ENCODE data around the gene PTPRD. TPM values are rescaled to one million over a fixed set of nuclear protein-coding genes. Genes with fewer than 3 reads are reported as not detected.

The PTPRD gene
- total and polyA plus RNA-seq, 9 of the 15 experiments (the other 6 are each of a cell fraction or from before 2014, with no cell fraction given) = 0.11 TPM; not detected in 8

DNA sequence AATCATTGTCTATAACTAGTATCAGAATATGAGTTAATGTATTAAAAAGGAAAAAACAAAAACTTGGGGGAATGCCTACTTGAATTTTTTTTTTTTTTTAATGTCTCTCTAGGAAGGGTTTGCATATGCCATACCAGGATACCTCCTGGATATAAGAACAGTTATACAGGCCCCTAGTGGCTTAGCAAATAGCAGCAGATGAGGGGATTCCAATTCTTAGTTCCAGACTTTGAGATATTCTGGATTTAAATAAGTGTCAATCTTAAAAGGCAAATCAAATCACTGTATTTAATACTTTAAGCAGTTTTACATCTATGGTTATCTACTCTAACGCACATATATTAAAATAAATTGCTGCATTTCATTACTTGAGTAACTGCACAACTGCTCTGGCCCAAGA is 1757.8 kb downstream of the PTPRD start:
- intact Hi-C loops (cut with micrococcal nuclease) = no loop called here
- Histone ChIP-seq H3K27me3 (ENCODE audit: control insufficient read depth in 2 of 2, insufficient read depth in 2 of 2, low read length in 2 of 2) (no peaks in the 10 kb centered on the region), H3K4me2 (ENCODE audit: insufficient read depth, low read length) (no peak overlapping the region), H3K27ac (ENCODE audit: extremely low read depth, low read depth, low read length) (no peak overlapping the region), H4K20me1 (replicated peaks; ENCODE audit: control insufficient read depth, insufficient read depth, low read length) (no peaks in the 10 kb centered on the region), H3K4me1 (replicated peaks in 1 of 2; ENCODE audit: control insufficient read depth in 2 of 2, insufficient read depth in 2 of 2, low read length in 2 of 2) (no peaks in the 10 kb centered on the region), H3K9me3 (replicated peaks; ENCODE audit: control insufficient read depth, insufficient read depth, low read depth, low read length) (no peaks in the 10 kb centered on the region), H3K4me3 (no peak overlapping the region), H2AFZ (ENCODE audit: low read depth, low read length) (no peak overlapping the region), H3K79me2 (ENCODE audit: control insufficient read depth, insufficient read depth, low read length) (no peaks in the 10 kb centered on the region), H3K9me1 (ENCODE audit: control insufficient read depth, insufficient read depth, low read length) (no peaks in the 10 kb centered on the region), H3K36me3 (ENCODE audit: control insufficient read depth, insufficient read depth, low read length) (no peaks in the 10 kb centered on the region), H3K9ac (ENCODE audit: insufficient read depth in 1 of 2, low read depth in 2 of 2, low read length in 2 of 2) (no peak overlapping the region)
- WGBS (ENCODE audit: insufficient coverage, low coverage, missing lambda C conversion rate) = 0% methylated on average over 1 of the region's 1 CpG
- no TSS peak for BruUV-seq (replicated peaks)
- in situ Hi-C loops (cut with MboI) = no loop called here
- DNase-seq (ENCODE audit: extremely low read depth in 1 of 4, low spot score in 3 of 4) (no peak), ATAC-seq (no peak), FAIRE-seq (no peak)
- ChIA-PET CTCF (ENCODE audit: low intra/inter-chr PET ratio) (no interaction called here), POLR2A (no interaction called here)
- no peak for TF ChIP-seq FUS (optimal IDR thresholded peaks at IDR 0.05; ENCODE audit: low read depth, low read length)
- TF ChIP-seq, protein P1, sequence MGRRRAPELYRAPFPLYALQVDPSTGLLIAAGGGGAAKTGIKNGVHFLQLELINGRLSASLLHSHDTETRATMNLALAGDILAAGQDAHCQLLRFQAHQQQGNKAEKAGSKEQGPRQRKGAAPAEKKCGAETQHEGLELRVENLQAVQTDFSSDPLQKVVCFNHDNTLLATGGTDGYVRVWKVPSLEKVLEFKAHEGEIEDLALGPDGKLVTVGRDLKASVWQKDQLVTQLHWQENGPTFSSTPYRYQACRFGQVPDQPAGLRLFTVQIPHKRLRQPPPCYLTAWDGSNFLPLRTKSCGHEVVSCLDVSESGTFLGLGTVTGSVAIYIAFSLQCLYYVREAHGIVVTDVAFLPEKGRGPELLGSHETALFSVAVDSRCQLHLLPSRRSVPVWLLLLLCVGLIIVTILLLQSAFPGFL (CRISPR knock-in tag; IDR thresholded peaks at IDR 0.05) = no peak
- TF ChIP-seq ZNF311 (CRISPR knock-in tag; IDR thresholded peaks at IDR 0.05) = no peak
- no peak for TF ChIP-seq ARHGAP35 (IDR thresholded peaks at IDR 0.05; ENCODE audit: partially characterized antibody)
- TF ChIP-seq TBP (optimal IDR thresholded peaks at IDR 0.05; ENCODE audit: low read depth, low read length) = no peak
- TF ChIP-seq CXXC5 (CRISPR knock-in tag; IDR thresholded peaks at IDR 0.05) = no peak
- TF ChIP-seq, protein P2, sequence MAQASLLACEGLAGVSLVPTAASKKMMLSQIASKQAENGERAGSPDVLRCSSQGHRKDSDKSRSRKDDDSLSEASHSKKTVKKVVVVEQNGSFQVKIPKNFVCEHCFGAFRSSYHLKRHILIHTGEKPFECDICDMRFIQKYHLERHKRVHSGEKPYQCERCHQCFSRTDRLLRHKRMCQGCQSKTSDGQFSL (CRISPR knock-in tag; IDR thresholded peaks at IDR 0.05) = no peak
- TF ChIP-seq, protein P2 (tag; IDR thresholded peaks at IDR 0.05) = no peak
- TF ChIP-seq TCF7L2 (IDR thresholded peaks at IDR 0.05; ENCODE audit: low read depth, low read length) = no peak
- no peak for TF ChIP-seq STAT5A (IDR thresholded peaks at IDR 0.05; ENCODE audit: borderline replicate concordance, low read length)
- TF ChIP-seq, protein P3, sequence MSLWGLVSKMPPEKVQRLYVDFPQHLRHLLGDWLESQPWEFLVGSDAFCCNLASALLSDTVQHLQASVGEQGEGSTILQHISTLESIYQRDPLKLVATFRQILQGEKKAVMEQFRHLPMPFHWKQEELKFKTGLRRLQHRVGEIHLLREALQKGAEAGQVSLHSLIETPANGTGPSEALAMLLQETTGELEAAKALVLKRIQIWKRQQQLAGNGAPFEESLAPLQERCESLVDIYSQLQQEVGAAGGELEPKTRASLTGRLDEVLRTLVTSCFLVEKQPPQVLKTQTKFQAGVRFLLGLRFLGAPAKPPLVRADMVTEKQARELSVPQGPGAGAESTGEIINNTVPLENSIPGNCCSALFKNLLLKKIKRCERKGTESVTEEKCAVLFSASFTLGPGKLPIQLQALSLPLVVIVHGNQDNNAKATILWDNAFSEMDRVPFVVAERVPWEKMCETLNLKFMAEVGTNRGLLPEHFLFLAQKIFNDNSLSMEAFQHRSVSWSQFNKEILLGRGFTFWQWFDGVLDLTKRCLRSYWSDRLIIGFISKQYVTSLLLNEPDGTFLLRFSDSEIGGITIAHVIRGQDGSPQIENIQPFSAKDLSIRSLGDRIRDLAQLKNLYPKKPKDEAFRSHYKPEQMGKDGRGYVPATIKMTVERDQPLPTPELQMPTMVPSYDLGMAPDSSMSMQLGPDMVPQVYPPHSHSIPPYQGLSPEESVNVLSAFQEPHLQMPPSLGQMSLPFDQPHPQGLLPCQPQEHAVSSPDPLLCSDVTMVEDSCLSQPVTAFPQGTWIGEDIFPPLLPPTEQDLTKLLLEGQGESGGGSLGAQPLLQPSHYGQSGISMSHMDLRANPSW (CRISPR knock-in tag; IDR thresholded peaks at IDR 0.05) = no peak
- TF ChIP-seq MEIS2 (IDR thresholded peaks at IDR 0.05; ENCODE audit: partially characterized antibody) = no peak
- TF ChIP-seq BDP1 (IDR thresholded peaks at IDR 0.05; ENCODE audit: insufficient read depth, insufficient read length) = no peak
- TF ChIP-seq, protein P4, sequence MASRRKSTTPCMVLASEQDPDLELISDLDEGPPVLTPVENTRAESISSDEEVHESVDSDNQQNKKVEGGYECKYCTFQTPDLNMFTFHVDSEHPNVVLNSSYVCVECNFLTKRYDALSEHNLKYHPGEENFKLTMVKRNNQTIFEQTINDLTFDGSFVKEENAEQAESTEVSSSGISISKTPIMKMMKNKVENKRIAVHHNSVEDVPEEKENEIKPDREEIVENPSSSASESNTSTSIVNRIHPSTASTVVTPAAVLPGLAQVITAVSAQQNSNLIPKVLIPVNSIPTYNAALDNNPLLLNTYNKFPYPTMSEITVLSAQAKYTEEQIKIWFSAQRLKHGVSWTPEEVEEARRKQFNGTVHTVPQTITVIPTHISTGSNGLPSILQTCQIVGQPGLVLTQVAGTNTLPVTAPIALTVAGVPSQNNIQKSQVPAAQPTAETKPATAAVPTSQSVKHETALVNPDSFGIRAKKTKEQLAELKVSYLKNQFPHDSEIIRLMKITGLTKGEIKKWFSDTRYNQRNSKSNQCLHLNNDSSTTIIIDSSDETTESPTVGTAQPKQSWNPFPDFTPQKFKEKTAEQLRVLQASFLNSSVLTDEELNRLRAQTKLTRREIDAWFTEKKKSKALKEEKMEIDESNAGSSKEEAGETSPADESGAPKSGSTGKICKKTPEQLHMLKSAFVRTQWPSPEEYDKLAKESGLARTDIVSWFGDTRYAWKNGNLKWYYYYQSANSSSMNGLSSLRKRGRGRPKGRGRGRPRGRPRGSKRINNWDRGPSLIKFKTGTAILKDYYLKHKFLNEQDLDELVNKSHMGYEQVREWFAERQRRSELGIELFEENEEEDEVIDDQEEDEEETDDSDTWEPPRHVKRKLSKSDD (conservative IDR thresholded peaks at IDR 0.05; ENCODE audit: low read length) = no peak
- TF ChIP-seq HDAC6 (IDR thresholded peaks at IDR 0.05; ENCODE audit: low read depth, low read length) = no peak
- TF ChIP-seq SRSF7 (optimal IDR thresholded peaks at IDR 0.05; ENCODE audit: low read depth, low read length) = no peak
- TF ChIP-seq FOSL1 (tag; conservative IDR thresholded peaks at IDR 0.05) = no peak
